SH-SY5Y (cell line): ENCODE measurements around the gene ISCA2.

ENCODE experiments used
- GATA2 ChIP-seq: IDR thresholded peaks from 2 replicates; pipeline ENCODE4 v1.6.1; 2011; ENCODE audit warnings: mild to moderate bottlenecking, low read depth, low read length
- GATA3 ChIP-seq: IDR thresholded peaks from 2 replicates; pipeline ENCODE4 v1.6.1; 2011; ENCODE audit warnings: low read depth, mild to moderate bottlenecking, low read length, moderate library complexity

DNA sequence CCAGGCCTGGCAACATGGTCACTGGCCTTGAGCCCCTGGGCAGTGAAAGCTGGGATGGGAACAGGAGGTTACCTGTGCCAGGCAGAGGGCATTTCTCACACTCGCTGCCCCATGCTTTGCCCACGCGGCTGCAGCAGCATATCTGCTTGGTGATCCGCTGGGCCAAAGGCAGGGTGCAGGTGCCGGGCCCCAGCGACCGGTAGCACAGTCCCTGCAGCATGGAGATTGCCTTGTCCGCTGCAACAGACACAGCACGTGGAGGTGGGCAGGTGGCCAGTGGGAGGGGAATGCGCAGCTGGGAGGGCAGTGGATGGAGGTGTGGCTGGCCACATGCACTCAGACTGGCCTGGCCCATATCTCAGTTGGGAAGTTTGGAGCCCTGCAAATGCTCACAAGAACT lies 35.3 kb downstream of the ISCA2 start:
- no peak for TF ChIP-seq GATA3
- TF ChIP-seq GATA2 = no peak
